Peyer's patch (tissue), 4 donors: ENCODE measurements around the gene STYX.

Experiments
- CTCF ChIP-seq, 6 experiments: fragments of 450-650 bp in 4 of 6; fragments of 200-600 bp in 2 of 6; sonication (generic) in 1 of 6; IDR thresholded peaks; one replicate each; pipeline ENCODE4 v1.5.1; 2017 to 2019; ENCODE audit warnings: antibody characterized with exemption in 6 of 6, mild to moderate bottlenecking in 3 of 6, moderate library complexity in 1 of 6
- POLR2A ChIP-seq, 2 donors: fragments of 450-650 bp; IDR thresholded peaks; one replicate each; pipeline ENCODE4 v1.5.1; 2017; ENCODE audit warnings: antibody characterized with exemption in 2 of 2, mild to moderate bottlenecking in 2 of 2, moderate library complexity in 2 of 2

- TF ChIP-seq CTCF (IDR thresholded peaks at IDR 0.05), result no peak
- no peak for TF ChIP-seq POLR2A (IDR thresholded peaks at IDR 0.05)
Observed at GRCh38 chr14:52738409-52738808, 8.4 kb downstream of the STYX start.
